Suprapubic skin (tissue), 4 donors: ENCODE results near the gene ITFG2. TPM values are rescaled to one million over a fixed set of nuclear protein-coding genes. Genes with fewer than 3 reads are reported as not detected.
A peak's percentile ranks its signal among the peaks of the same experiment; 100 is the strongest.

Source experiments
- DNase-seq, 2 donors: peaks; one replicate each; pipeline ENCODE4 v3.0.0-alpha.2; 2019; ENCODE audit warnings: low spot score in 2 of 2
- H3K27ac ChIP-seq: fragments of 200-600 bp; sonication (generic); one replicate; pipeline ENCODE4 v1.5.1; 2019
- H3K27me3 ChIP-seq: fragments of 200-600 bp; sonication (generic); one replicate; pipeline ENCODE4 v1.5.1; 2019
- H3K36me3 ChIP-seq: fragments of 200-600 bp; sonication (generic); one replicate; pipeline ENCODE4 v1.5.1; 2019
- H3K4me1 ChIP-seq: fragments of 200-600 bp; sonication (generic); one replicate; pipeline ENCODE4 v1.5.1; 2019
- H3K4me3 ChIP-seq: fragments of 200-600 bp; sonication (generic); one replicate; pipeline ENCODE4 v1.5.1; 2019; ENCODE audit warnings: mild to moderate bottlenecking
- H3K9me3 ChIP-seq: fragments of 200-600 bp; sonication (generic); one replicate; pipeline ENCODE4 v1.5.1; 2019
- EP300 ChIP-seq: sonication (generic); formaldehyde crosslinking; IDR thresholded peaks from one replicate; pipeline ENCODE4 v1.6.1; 2017; ENCODE audit warnings: antibody characterized with exemption
- POLR2A ChIP-seq, 2 donors: fragments of 450-650 bp; IDR thresholded peaks; one replicate each; pipeline ENCODE4 v1.6.1; 2017; ENCODE audit warnings: antibody characterized with exemption in 2 of 2, mild to moderate bottlenecking in 2 of 2, moderate library complexity in 2 of 2
- POLR2AphosphoS5 ChIP-seq, 3 donors: sonication (generic); formaldehyde crosslinking; IDR thresholded peaks; one replicate each; pipeline ENCODE4 v1.6.1; 2017; ENCODE audit warnings: antibody characterized with exemption in 3 of 3
- WGBS: methylation state at CpG from one replicate; pipeline ENCODE4 v1.1.5; 2018; 5-methylcytosine and 5-hydroxymethylcytosine counted together
- total RNA-seq, 4 donors: library from RNA; depleted of rRNA; stranded (reverse); fragments of >200 nt; gene quantifications; one replicate each; pipeline ENCODE4 v1.1.0, GENCODE V29; 2016
- TF ChIP-seq, protein P1 (sequence below), 2 donors: fragments of 200-600 bp in 1 of 2; fragments of 450-650 bp in 1 of 2; sonication (generic) in 1 of 2; IDR thresholded peaks; one replicate each; pipeline ENCODE4 v1.5.1; 2016 to 2019; ENCODE audit warnings: antibody characterized with exemption in 2 of 2, mild to moderate bottlenecking in 1 of 2, moderate library complexity in 1 of 2

The ITFG2 gene
- total RNA-seq, 4 donors from 2014 or later, result 22.4 to 93.3 (median 35.8) TPM

DNA sequence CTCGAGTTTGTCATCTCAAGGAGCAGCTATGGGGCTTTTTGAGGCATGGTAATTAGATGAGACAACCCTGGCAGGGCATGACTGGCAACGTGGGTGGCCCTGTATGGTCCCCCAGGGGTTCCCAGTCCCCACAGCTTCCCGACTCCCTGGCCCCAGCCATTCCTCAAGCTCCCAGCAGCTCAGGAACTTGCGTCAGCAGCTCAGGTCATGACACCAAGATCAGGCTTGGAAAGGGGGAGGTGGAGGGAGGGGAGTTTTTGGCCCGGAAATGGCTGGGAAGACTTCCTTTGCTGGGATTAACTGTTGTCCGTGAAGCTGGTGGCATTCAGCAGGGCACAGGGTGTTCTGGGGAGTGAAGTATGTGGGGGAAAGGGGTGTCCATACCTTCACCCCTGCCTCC lies 32.8 kb downstream of the ITFG2 start:
- DNase-seq, result no peak
- Histone ChIP-seq H3K9me3 (no peaks in the 10 kb centered on the region), H3K4me3 (no peak overlapping the region), H3K36me3 (peaks cover 34% of the 10 kb centered on the region), H3K27ac (no peak overlapping the region), H3K27me3 (no peaks in the 10 kb centered on the region), H3K4me1 (peaks cover 3% of the 10 kb centered on the region)
- WGBS, result 38% methylated on average over 6 of the region's 6 CpGs
- TF ChIP-seq, protein P1, sequence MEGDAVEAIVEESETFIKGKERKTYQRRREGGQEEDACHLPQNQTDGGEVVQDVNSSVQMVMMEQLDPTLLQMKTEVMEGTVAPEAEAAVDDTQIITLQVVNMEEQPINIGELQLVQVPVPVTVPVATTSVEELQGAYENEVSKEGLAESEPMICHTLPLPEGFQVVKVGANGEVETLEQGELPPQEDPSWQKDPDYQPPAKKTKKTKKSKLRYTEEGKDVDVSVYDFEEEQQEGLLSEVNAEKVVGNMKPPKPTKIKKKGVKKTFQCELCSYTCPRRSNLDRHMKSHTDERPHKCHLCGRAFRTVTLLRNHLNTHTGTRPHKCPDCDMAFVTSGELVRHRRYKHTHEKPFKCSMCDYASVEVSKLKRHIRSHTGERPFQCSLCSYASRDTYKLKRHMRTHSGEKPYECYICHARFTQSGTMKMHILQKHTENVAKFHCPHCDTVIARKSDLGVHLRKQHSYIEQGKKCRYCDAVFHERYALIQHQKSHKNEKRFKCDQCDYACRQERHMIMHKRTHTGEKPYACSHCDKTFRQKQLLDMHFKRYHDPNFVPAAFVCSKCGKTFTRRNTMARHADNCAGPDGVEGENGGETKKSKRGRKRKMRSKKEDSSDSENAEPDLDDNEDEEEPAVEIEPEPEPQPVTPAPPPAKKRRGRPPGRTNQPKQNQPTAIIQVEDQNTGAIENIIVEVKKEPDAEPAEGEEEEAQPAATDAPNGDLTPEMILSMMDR (IDR thresholded peaks at IDR 0.05), result no peak
- TF ChIP-seq POLR2A (IDR thresholded peaks at IDR 0.05), result no peak
- no peak for TF ChIP-seq POLR2AphosphoS5 (IDR thresholded peaks at IDR 0.05)
- no peak for TF ChIP-seq EP300

DNA sequence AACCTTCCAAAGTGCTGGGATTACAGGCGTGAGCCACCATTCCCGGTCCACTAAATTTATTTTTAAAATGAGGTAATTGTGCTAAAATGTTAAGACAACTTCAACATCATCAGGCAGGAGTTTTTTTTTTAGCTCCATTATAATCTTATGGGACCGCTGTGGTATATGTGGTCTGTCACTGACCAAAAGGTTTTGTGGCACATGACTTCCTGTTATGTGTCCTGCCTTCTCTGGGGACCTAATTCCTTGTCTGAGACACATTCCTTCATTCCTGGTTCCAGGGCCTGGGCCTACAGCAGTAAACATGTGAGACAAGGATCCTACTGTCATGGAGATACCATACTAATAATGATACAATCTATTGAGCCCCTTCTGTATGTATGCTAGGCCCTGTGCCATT lies 39.5 kb downstream of the ITFG2 start:
- no peak for DNase-seq
- TF ChIP-seq POLR2AphosphoS5 (IDR thresholded peaks at IDR 0.05), result no peak
- TF ChIP-seq POLR2A (IDR thresholded peaks at IDR 0.05), result no peak
- TF ChIP-seq, protein P1 (IDR thresholded peaks at IDR 0.05), result no peak
- no peak for TF ChIP-seq EP300
- Histone ChIP-seq H3K9me3 (no peaks in the 10 kb centered on the region), H3K27ac (no peak overlapping the region), H3K4me1 (no peaks in the 10 kb centered on the region), H3K4me3 (no peak overlapping the region), H3K27me3 (no peaks in the 10 kb centered on the region), H3K36me3 (peaks cover 9% of the 10 kb centered on the region)
- WGBS, result 91% methylated on average over 3 of the region's 3 CpGs

DNA sequence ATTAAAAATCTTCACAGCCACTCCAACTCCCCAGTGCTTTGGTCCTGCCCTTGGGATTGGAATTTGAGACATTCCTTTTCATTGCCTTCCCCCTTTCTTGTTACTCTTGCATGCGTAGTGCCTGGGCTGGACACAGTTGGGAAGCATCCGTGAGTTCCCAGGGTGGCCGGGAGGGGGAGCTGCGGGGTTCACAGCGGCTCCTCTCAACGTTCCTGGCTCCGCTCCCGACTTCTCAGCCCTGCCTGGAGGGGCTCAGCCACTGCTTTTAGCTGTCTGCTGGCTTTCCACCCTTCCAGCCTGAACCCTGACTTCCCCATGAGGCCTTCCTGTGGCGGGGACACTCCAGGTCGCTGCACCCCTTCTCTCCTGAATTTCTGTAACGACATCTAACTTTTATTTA lies 41.2 kb downstream of the ITFG2 start:
- no peaks in the 10 kb centered on the region for H3K27me3 ChIP-seq
- H3K27ac ChIP-seq, result no peak overlapping the region
- H3K36me3 ChIP-seq, result peaks cover 17% of the 10 kb centered on the region
- TF ChIP-seq POLR2A (IDR thresholded peaks at IDR 0.05), result no peak
- TF ChIP-seq, protein P1 (IDR thresholded peaks at IDR 0.05), result peak; percentile 66 to 89
- H3K4me3 ChIP-seq, result no peak overlapping the region
- H3K4me1 ChIP-seq, result no peaks in the 10 kb centered on the region
- 27% methylated on average over 11 of the region's 11 CpGs for WGBS
- no peaks in the 10 kb centered on the region for H3K9me3 ChIP-seq
- peak; percentile 83 to 87 for DNase-seq

DNA sequence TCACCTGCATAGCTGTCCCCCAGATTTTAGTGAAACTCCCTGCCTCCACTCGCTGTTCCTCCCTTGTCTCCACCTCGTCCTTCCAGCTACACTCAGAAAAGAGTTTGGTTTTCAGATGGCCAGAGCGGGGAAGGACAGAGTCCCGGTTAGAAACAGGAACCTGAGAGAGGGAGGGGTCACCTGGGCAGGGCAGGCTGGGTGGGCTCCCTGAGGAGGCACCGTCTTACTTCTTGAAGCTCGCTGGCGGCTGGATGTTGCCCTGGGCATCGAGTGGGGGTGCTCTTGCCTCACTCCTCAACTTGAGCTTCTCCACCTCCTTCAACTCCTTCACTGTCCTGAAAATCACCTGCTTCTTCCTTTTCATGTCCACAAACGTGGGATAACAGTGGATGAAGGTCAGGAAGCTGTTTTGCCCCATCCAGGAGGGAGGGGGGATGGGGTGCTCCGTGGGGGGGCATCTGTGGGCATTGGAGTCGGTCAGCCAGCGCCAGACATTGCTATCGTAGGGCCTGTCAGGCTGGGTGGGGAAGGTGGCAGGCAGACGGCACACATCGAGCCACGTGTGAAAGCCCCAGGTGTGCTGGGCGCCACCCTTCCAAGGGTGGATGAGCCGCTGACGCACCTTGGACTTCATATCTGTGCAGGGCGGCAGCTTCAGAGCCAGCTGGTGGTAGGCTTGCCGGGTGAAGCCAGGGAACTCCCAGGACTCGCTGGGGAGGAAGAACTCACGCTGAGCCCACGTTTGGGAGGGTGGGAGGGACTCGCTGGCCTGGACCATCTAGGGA lies 42.4 kb downstream of the ITFG2 start:
- Histone ChIP-seq H3K27ac (peak overlapping the region; percentile 4), H3K27me3 (no peaks in the 10 kb centered on the region), H3K4me1 (no peaks in the 10 kb centered on the region), H3K9me3 (no peaks in the 10 kb centered on the region), H3K36me3 (peaks cover 26% of the 10 kb centered on the region), H3K4me3 (no peak overlapping the region)
- WGBS, result 75% methylated on average over 21 of the region's 25 CpGs
- TF ChIP-seq POLR2A (IDR thresholded peaks at IDR 0.05) (no peak), POLR2AphosphoS5 (IDR thresholded peaks at IDR 0.05) (no peak), EP300 (no peak)
- TF ChIP-seq, protein P1 (IDR thresholded peaks at IDR 0.05), result no peak
- no peak for DNase-seq

DNA sequence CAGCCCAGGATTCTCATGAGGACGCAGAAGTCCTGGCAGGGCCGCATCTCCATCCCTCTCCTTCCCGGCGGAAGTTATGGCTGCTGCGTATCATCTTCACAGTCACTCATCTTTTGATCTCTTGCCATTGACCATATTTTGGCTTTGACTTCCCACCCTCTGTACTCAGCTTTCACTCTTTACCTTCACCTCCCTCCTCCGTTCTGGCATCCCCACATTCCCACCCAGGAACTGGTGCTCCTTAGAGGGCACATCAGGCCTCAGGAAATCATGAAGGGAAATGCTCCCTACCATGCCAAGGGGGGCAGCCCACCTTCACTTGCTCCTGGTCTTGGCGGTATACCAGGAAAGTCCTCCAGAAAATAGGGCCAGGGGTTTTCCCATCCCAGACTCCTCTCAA lies 43.1 kb downstream of the ITFG2 start:
- WGBS, result 93% methylated on average over 7 of the region's 7 CpGs

More for the DNA sequence above, 43.1 kb downstream of the ITFG2 start:
- H3K4me3 ChIP-seq, result no peak overlapping the region
- H3K9me3 ChIP-seq, result no peaks in the 10 kb centered on the region
- peaks cover 27% of the 10 kb centered on the region for H3K36me3 ChIP-seq
- no peak overlapping the region for H3K27ac ChIP-seq
- no peaks in the 10 kb centered on the region for H3K27me3 ChIP-seq
- TF ChIP-seq EP300 (no peak), POLR2A (IDR thresholded peaks at IDR 0.05) (no peak), POLR2AphosphoS5 (IDR thresholded peaks at IDR 0.05) (no peak)
- TF ChIP-seq, protein P1 (IDR thresholded peaks at IDR 0.05), result no peak
- no peak for DNase-seq
- no peaks in the 10 kb centered on the region for H3K4me1 ChIP-seq
